ENCODE results near the gene NEDD4L. TPM values are rescaled to one million over a fixed set of nuclear protein-coding genes. Genes with fewer than 3 reads are reported as not detected.

Gene NEDD4L
- polyA plus RNA-seq, 1 donor (not counting 4 experiments of a cell fraction or from before 2014, with no cell fraction given): 52.6 TPM

- Histone ChIP-seq H3K4me3 (ENCODE audit: control insufficient read depth in 2 of 3, extremely low read depth in 1 of 3, insufficient read depth in 2 of 3, low read depth in 1 of 3, low read length in 3 of 3) (no peak overlapping the region), H3K4me1 (ENCODE audit: control insufficient read depth, extremely low read depth, insufficient read depth, low read length) (no peaks in the 10 kb centered on the region), H3K36me3 (ENCODE audit: control insufficient read depth in 2 of 2, extremely low read depth in 1 of 2, insufficient read depth in 2 of 2, low read length in 2 of 2) (peaks cover 44 to 57% of the 10 kb centered on the region in 2 experiments), H4K20me1 (ENCODE audit: control insufficient read depth, extremely low read depth, insufficient read depth, low read length) (no peaks in the 10 kb centered on the region), H3K79me2 (ENCODE audit: control insufficient read depth, insufficient read depth, low read length) (no peaks in the 10 kb centered on the region), H2AFZ (ENCODE audit: control insufficient read depth, low read length) (no peak overlapping the region), H3K27ac (ENCODE audit: control insufficient read depth, insufficient read depth, low read length) (no peak overlapping the region), H3K9ac (ENCODE audit: control insufficient read depth, extremely low read depth, insufficient read depth, low read length) (no peak overlapping the region), H3K9me1 (ENCODE audit: control insufficient read depth, extremely low read depth, insufficient read depth, low read length) (no peaks in the 10 kb centered on the region), H3K27me3 (ENCODE audit: control insufficient read depth, extremely low read depth, insufficient read depth, low read length) (no peaks in the 10 kb centered on the region), H3K9me3 (ENCODE audit: control insufficient read depth, low read depth, low read length) (no peaks in the 10 kb centered on the region), H3K4me2 (ENCODE audit: control insufficient read depth, extremely low read depth, insufficient read depth, low read depth, low read length) (no peak overlapping the region)
- dilution Hi-C loops (cut with MboI; ENCODE audit: extremely low pct_ligation_motif_present, low sequenced_read_pairs): no loop called here
- TF ChIP-seq EZH2 (IDR thresholded peaks at IDR 0.05; ENCODE audit: low read length): no peak
- no peak for TF ChIP-seq CTCF (optimal IDR thresholded peaks at IDR 0.05 in 1 of 3, IDR thresholded peaks at IDR 0.05 in 1 of 3, conservative IDR thresholded peaks at IDR 0.05 in 1 of 3; ENCODE audit: extremely low read depth in 1 of 3, insufficient read depth in 2 of 3, low read length in 3 of 3)
- FAIRE-seq (no peak), DNase-seq (ENCODE audit: low read depth, low spot score) (no peak)
Observed at GRCh38 chr18:58373481-58373880, 329.5 kb downstream of the NEDD4L start.

GRCh38 chr18:58375051-58375450 is 331.0 kb downstream of the NEDD4L start:
- Histone ChIP-seq H2AFZ (ENCODE audit: control insufficient read depth, low read length) (no peak overlapping the region), H3K27ac (ENCODE audit: control insufficient read depth, insufficient read depth, low read length) (no peak overlapping the region), H3K36me3 (ENCODE audit: control insufficient read depth in 2 of 2, extremely low read depth in 1 of 2, insufficient read depth in 2 of 2, low read length in 2 of 2) (peaks cover 37 to 58% of the 10 kb centered on the region in 2 experiments), H4K20me1 (ENCODE audit: control insufficient read depth, extremely low read depth, insufficient read depth, low read length) (no peaks in the 10 kb centered on the region), H3K79me2 (ENCODE audit: control insufficient read depth, insufficient read depth, low read length) (no peaks in the 10 kb centered on the region), H3K9me3 (ENCODE audit: control insufficient read depth, low read depth, low read length) (no peaks in the 10 kb centered on the region), H3K4me2 (ENCODE audit: control insufficient read depth, extremely low read depth, insufficient read depth, low read depth, low read length) (no peak overlapping the region), H3K9ac (ENCODE audit: control insufficient read depth, extremely low read depth, insufficient read depth, low read length) (no peak overlapping the region), H3K4me1 (ENCODE audit: control insufficient read depth, extremely low read depth, insufficient read depth, low read length) (no peaks in the 10 kb centered on the region), H3K9me1 (ENCODE audit: control insufficient read depth, extremely low read depth, insufficient read depth, low read length) (no peaks in the 10 kb centered on the region), H3K4me3 (ENCODE audit: control insufficient read depth in 2 of 3, extremely low read depth in 1 of 3, insufficient read depth in 2 of 3, low read depth in 1 of 3, low read length in 3 of 3) (no peak overlapping the region), H3K27me3 (ENCODE audit: control insufficient read depth, extremely low read depth, insufficient read depth, low read length) (no peaks in the 10 kb centered on the region)
- dilution Hi-C loops (cut with MboI; ENCODE audit: extremely low pct_ligation_motif_present, low sequenced_read_pairs): no loop called here
- TF ChIP-seq EZH2 (IDR thresholded peaks at IDR 0.05; ENCODE audit: low read length) (no peak), CTCF (optimal IDR thresholded peaks at IDR 0.05 in 1 of 3, IDR thresholded peaks at IDR 0.05 in 1 of 3, conservative IDR thresholded peaks at IDR 0.05 in 1 of 3; ENCODE audit: extremely low read depth in 1 of 3, insufficient read depth in 2 of 3, low read length in 3 of 3) (no peak)
- no peak for DNase-seq (ENCODE audit: low read depth, low spot score)
- no peak for FAIRE-seq

All from keratinocyte (primary cell).